Activated effector memory CD4-positive, alpha-beta T cell treated with Interleukin-2 at 50 U/mL for 16 hours (primary cell): ENCODE results near the gene PAQR5.
A peak's percentile ranks its signal among the peaks of the same experiment; 100 is the strongest.
"Not testable (repeated sequence)": the region's sequence is repeated elsewhere in the genome, so short reads cannot be mapped to it uniquely, and the experiment has no call there.

Source experiments
- DNase-seq: peaks from one replicate; pipeline ENCODE4 v3.0.0-alpha.2; 2020

The PAQR5 gene

DNA sequence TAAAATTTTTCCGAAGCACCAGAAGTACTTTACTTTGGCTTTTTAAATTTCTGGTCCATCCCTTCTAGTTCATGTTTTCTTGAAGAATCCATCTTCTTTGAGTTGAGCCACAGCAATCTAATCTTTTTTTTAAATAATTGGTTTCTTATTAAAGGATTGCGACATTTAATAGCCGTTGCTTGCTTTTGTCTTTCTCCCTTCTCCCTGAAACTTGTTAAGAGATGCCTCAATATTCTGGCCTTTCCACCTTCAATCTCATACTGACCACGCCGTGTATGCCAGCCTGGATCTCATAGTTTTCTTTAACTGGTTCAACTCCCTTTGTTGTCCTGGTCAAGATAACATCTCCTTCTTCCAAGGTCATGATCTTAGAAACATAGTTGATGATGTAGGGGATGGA is 135.5 kb downstream of the PAQR5 start:
- no peak for DNase-seq

DNA sequence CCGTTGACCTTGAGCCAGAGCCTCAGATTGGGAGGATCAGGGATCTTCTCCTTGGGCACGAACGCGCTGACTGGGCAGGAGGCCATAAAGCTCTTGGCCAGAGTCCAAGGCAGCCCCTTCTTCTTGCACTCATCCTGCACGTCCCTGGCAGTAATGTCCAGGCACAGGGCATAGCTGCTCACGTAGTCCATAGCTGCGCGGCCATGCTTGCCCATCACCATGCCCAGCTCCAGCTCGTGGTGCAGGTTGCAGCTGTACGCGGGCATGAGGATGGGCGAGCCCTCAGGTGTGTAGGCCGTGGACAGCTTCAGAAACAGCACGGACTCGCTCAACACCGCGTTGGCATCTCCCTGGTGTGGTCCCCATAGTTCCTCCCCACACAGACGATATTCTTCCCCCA is 136.0 kb downstream of the PAQR5 start:
- DNase-seq: no peak

DNA sequence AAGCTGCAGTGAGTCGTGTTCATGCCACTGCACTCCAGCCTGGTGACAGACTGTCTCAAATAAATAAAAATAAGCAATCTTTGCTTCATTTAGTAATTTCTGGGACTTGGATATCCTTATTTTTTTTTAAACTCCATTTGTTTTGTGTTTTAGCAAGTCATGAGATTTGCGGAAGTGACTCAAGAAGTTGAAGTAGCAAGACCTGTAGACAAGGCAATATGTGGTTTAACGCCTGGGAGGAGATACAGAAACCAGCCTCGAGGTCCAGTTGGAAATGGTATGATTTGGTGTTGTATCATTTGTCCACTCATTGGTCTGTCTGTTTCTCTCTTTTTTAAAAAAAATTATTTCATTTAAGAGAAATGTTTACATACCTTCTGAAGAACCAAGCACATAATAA is 137.3 kb downstream of the PAQR5 start:
- no peak for DNase-seq

DNA sequence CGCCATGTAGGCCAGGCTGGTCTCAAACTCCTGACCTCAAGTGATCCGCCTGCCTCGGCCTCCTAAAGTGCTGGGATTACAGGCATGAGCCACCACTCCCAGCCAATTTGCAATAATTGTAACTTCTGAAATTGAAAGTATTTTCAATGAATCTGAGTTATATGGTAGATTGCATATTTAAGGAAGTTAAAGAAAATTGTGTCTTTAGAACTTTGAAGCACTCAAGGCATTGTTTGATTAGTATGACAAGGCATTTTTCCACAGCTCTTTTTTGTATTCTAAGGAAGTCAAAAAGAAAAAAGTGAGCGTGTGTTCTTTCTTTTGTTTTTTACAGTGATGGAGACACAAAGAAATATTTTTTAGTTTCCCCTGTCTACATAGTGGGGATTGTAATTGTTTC is 138.2 kb downstream of the PAQR5 start:
- no peak for DNase-seq

DNA sequence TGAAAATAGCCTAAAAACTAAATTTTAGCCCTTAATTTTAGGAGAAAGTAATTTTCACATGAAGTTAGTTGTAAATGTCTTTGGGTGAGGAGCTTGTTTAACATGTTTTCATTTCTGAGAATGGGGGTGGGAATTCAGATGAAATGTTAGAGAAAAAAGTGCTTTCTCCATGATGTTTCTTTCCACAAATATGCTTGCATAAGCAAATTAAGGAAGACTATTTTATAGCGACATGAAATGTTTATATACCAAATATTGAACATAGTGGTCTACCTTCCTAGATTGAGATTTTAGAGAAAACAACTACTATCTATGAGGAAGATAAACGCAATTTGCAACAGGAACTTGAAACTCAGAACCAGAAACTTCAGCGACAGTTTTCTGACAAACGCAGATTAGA is 140.9 kb downstream of the PAQR5 start:
- DNase-seq: no peak

DNA sequence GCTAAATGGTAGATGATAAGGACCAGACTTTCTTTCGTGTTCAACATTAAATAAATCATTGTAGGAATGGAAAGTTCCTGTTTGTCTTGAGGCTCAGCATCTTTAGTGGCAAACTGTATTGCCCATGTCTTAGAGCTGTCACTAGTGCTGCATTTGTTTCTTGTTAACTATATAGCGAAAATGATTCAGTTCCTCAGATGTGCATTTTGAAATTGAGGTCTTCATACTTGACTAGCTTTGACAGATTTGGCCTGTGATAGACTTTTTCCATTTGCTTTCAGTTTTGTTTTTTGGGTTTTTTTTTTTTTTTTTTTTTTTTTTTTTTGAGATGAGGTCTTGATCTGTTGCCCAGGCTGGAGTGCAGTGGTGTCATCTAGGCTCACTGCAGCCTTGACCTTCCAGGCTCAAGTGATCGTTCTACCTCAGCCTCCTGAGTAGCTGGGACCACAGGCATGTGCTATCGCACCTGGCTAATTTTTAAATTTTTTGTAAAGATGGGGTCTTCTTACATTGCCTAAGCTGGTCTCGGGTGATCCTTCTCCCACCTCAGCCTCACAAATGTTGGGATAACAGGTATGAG is 144.4 kb downstream of the PAQR5 start:
- no peak for DNase-seq

DNA sequence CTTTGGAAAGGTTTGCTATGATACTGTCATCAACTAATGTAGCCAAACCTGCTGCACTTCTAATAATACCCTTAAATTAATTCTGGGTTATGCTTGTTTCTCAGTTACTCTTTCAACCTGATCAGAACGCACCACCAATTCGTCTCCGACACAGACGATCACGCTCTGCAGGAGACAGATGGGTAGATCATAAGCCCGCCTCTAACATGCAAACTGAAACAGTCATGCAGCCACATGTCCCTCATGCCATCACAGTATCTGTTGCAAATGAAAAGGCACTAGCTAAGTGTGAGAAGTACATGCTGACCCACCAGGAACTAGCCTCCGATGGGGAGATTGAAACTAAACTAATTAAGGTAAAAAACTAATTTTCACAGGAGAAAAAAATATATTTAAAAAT is 146.0 kb downstream of the PAQR5 start:
- no peak for DNase-seq

DNA sequence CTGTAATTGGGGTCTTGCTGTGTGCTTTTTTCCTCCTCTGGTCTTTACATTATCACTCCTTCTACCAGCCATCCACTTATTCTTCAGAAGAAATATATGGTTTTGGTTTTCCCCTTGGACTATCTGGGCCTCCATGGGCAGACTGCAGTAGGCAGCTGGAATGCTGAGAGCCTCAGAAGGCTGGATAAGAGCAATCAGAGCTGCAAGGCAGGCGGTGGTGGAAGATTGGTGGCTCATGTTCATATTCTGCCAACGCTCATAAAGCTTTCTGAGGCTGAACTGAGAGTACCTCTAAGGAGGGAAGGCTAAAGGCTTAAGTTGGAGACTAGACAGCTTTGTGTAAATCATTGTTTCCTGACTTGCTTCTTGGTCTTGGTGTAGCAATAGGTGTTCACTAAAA is 148.2 kb downstream of the PAQR5 start:
- DNase-seq: no peak

DNA sequence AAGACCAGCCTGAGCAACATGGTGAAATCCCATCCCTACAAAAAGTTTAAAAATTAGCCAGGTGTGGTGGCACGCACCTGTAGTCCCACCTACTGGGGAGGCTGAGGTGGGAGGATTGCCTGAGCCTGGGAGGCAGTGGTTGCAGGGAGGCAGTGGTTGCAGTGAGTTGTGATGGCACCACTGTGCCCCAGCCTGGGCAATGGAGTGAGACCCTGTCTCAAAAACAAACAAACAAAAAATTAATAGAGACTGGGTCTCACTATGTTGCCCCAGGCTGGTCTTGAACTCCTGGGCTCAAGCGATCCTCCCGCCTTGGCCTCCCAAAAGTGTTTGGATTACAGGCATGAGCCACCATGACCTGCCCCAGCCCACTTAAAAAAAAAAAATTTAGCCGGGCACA is 151.5 kb downstream of the PAQR5 start:
- not testable (repeated sequence) for DNase-seq

DNA sequence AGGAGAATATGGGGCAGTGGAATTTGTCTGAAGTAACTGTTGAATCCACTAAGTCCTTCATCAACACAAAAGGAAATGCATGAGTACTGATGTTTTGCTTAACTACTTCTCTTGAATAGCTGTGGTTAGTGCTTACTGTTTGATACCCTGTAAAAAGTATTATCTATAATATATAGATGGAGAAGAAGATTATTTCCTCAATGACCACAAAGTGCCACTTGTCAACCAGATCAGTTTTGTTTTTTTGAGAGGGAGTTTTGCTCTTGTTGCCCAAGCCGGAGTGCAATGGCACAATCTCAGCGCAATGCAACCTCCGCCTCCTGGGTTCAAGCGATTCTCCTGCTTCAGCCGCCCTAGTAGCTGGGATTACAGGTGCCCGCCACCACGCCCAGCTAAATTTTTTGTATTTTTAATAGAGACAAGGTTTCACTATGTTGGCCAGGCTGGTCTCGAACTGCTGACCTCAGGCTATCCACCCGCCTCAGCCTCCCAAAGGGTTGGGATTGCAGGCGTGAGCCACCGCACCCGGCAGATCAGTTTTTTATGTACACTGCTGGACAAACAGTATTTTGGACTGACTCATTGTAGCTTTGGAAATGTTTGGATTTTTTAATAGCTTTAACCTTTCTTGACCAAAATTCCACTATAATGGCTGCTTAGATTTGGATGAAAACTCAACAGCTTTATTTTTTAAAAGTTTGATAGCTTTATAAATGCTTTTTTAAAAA is 152.4 kb downstream of the PAQR5 start:
- no peak for DNase-seq

DNA sequence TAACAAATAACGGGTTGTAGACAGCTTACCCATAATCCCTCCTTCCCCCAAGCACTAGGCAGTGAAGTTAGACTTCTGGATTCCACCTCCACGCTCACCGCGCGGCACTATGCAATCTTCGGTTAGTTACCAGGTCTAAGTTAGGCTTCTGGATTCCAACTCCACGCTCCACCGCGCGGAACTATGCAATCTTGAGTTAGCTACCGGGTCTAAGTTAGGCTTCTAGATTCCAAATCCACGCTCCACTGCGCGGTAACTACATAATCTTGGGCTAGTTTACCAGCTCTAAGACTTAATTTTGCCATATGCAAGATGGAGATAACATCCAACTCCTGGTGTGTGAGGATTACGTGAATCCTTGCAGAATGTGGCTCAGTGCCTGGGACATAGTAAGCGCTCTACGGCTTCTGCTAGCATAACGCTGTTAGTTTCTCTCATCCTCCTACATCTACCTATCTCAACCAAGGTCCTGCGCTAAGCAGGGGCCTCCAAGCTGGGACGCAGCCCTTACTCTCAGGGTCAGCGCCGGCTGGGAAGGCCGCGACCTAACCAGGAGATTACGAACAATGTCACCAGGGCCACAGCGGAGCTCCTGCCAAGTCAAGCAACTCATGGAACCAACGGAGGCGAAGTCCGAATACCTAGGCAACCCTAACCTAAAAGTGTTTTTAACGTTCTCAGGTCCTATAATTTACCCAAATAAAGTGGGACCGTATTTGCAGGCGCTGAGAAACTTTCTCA is 153.4 kb downstream of the PAQR5 start:
- DNase-seq: no peak

DNA sequence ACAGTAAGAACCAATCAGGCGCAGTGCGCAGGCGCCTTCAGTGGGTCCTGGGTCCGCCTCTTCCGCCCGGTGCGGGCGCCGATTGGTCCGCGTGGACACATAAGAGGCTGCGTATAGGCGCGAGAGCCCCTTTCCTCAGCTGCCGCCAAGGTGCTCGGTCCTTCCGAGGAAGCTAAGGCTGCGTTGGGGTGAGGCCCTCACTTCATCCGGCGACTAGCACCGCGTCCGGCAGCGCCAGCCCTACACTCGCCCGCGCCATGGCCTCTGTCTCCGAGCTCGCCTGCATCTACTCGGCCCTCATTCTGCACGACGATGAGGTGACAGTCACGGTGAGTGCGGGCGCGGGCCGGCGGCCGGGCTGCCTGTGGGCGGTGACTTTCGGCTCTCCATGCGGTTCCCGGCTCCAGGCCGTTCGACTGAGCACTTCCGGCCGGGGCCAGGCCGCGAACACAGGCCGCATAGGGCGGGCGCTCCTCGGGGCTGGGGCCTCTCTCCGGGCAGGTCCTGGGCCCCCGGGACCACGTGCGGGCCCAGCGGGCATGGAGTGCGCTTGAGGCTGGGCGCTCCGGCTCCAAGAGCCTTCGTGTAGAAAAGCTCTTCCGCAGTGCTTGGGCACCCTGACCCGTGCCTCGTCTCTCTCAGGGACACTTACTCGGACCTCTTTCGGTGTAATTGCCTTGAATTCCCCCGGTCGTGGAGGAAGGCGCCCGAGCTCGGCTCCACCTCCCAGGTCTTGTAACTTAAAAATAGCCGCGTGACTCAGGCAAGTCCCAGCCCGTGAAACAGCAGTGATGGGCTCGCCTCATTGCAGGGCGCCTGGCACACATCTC is 154.2 kb downstream of the PAQR5 start, which contains the start of gene RPLP1:
Gene RPLP1, plus strand, starts transcription at position 127 of the 830 bp plus-strand sequence. Its CDS starts 131 bp downstream, at position 258.
- DNase-seq: peak; percentile 94

DNA sequence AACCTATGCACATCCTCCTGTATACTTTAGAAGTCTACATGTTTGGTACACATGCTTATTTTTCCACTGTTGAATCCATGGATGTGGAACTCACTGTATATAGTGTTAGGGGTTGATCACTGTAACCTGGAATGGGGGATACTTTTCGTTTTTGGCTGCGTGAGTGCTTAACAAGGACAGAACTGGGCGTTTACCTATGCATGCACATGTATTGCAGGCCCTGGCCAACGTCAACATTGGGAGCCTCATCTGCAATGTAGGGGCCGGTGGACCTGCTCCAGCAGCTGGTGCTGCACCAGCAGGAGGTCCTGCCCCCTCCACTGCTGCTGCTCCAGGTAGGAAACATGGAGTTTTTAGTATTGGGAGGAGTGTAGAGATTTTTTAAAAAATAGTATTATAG is 156.2 kb downstream of the PAQR5 start:
- DNase-seq: no peak

DNA sequence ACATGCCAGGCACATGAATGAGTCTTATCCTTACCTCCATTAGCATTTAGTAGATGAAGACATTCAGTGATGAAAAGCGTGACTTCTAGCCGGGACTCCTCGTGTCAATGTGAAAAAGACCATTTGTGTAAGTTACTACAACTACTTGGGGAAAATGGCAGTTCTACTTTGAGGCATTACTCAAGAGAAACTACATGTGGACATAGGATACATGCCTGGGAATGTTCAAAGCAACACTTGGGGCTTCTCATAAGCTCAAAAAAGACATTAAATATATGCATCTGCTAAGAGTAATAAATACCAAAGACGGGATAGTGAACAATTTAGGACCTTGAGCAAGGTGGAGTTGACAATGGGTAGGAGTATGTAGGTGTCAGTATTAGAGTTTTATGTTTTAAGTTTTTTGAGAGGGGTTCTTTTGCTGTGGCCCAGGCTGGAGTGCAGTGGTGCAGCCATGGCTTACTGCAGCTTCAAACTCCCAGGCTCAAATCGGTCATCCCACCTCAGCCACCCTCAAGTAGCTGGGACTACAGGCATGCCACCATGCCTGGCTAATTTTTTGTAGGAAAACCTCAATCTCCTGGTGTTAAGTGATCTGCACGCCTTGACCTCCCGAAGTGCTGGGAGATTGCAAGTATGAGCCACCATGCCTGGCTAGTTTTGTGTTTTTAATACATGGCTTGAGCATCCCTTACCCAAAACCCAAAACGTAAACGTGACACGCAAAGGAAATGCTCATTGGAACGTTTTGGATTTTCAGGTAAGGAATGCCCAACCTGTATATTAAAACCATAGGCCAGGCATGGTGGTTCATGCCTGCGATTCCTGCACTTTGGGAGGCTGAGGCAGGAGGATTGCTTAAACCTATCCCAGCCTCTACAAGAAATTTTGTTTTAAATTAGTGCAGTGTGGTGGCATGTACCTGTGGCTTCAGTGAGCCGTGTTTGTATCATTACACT is 157.8 kb downstream of the PAQR5 start:
- DNase-seq: no peak
